ENCODE data around the gene RPTOR.

DNA sequence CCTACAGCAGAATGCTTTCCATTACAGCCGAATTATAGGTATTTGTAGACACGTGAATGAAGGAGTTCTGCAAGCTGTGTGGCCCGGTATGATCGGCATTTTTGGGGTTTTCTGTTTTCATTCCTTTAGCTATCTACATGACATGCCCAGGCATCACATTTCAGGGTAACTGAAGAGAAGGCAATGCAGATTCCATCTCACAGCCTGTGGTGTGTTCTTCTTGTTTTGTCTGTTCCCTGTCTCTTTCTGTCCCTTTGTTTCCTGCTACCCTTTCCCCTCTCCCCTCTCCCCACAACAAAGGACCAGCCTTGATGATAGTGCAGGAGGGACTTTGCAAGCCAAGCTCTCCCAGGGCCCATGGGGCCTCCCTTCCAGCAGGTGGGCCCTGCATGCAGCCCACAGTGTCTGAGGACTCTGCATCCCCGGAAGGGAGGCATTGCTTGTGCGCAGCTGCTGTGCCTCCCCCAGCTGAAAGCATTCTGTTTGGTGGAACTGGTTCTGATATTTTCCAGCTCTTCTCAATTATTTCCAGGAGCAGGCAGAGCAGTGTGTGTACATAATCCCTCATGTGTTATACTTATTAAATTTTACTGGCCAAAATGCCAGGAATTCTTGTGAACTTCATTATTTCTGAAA is 207.4 kb downstream of the RPTOR start:
- no peak for TF ChIP-seq CTCF (conservative IDR thresholded peaks at IDR 0.05; ENCODE audit: low read length)
- no peak for TF ChIP-seq EZH2phosphoT487 (IDR thresholded peaks at IDR 0.05; ENCODE audit: borderline replicate concordance, low read depth, low read length)

All from OCI-LY7 (cell line).